ENCODE data around the gene MAPK12.
A peak's percentile ranks its signal among the peaks of the same experiment; 100 is the strongest.

MAPK12 gene

DNA sequence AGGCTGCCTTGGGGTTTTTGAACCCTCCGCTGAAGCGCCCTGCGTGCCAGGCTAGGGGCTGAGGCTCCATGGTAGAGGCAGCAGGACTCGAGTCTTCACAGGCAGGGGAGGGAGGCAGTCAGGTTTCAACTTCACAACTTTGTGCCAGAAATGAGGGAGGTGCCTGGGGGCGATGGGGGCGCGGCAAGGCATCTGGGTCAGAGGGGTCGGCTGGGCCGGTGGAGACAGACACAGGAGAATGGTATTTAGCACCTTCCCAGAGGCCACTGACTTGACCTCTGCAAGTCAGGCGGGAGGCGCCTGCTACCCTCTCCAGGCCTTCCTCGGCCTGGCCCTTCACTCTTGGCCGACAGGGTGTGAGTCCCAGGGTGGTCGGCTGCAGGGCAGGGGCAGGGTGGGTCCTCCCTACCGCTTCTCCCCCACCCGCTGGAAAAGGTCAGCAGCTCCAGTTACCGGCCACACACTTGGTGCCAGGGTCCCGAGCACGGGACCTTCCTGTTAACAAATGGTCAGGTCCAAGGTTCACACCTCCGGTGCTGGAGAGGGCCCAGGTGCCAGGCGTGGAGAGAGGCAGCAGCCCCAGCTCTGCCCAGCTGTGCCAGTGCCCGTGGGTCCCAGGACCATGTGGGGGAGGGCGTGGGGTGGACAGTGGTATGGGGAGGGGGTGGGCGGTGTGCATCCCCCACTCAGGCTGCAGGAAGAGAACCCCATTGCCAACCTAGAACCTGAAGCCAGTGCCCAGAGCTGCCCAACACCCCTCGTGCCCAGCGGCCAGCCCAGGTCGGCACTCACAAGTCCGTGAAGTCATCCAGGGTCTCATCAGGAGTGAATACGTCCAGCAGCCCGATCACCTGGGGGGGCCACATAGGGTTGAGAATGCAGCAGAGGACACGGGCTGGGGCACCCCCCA lies 3.8 kb downstream of the MAPK12 start:
- no peak overlapping the region for H3K27ac ChIP-seq
- H3K4me3 ChIP-seq = no peak overlapping the region

DNA sequence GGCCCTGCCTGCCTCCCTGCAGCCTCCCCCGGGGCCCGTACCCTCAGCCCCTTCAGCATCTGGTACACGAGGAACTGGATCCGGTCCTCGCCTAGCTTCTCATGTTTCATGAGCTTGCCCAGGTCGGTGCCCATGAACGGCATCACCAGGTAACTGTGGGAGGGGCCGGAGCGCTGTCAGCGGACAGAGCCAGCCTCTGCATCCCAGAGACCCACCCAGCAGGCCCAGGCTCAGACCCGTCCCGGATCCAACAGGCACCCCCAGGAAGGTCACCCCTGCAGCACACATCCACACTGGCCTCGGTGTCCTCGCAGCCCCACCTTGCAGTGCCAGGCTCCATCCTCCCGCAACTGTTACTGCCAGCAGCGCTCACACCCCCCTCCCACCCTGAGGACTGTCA lies 4.4 kb downstream of the MAPK12 start:
- no peak overlapping the region for H3K4me3 ChIP-seq
- no peak overlapping the region for H3K27ac ChIP-seq

DNA sequence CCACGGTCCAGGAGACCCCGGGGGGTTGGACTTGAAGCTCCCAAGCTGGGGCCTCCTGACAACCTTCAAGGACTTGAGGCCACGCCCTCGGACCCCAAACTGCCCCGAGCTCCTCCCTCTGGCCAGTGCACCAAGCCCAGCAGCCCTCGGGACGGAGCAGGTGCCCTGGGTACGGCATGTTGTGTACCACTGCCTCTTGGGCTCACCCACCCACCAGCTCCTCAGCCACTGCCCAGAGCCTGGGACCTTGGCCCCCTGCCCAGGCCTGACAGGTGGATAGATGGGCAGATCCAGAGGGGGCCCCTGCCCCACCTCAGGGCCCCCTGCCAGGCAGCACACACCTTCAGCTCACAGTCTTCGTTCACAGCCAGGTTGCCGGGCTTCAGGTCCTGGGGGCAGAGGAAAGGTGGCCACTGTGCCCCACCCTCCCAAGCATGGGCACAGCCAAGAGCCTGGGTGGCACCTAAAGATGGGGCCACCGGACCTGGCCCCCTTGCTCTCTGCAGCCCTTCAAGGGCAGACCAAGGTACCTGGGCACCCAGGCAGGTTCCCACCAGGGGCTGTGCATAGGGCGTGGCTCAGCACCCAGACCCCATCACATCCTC lies 5.1 kb downstream of the MAPK12 start:
- H3K27ac ChIP-seq = no peak overlapping the region
- no peak overlapping the region for H3K4me3 ChIP-seq

DNA sequence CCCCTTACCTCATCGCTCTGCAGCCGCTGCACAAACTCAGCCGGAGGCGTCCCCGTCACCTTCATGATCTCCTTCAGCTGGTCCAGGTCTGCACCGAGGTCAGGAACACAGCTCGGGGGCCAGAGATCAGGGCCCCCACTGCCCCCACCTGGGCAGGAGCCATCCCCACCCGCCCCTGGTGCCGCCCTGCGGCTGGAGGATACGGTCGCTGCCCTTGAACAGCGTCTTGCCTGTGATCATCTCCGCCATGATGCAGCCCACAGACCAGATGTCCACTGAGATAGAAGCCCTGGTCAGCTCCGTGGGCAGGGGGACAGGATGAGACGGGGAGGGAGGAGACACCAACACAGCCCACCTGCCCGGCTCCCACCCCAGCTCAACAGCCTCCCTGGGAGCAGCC lies 5.9 kb downstream of the MAPK12 start:
- Histone ChIP-seq H3K4me3 (no peak overlapping the region), H3K27ac (no peak overlapping the region)

DNA sequence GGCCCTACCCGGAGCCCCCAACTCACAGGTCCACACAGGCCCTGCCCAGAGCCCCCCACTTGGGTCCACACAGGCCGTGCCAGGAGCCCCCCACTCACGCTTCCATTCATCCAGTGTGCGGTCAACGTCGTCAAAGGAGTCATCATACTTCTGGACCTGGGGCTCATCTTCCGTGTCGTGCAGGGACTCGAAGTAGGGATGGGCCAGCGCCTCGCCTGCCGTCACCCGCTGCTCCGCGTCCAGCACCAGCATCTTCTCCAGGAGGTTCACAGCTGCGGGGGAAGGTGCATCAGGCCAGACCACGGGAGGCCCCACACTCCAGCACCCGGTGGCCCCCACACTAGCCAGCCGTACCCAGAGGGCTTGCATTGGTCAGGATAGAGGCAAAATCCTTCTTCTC lies 6.4 kb downstream of the MAPK12 start:
- no peak overlapping the region for H3K27ac ChIP-seq
- no peak overlapping the region for H3K4me3 ChIP-seq

DNA sequence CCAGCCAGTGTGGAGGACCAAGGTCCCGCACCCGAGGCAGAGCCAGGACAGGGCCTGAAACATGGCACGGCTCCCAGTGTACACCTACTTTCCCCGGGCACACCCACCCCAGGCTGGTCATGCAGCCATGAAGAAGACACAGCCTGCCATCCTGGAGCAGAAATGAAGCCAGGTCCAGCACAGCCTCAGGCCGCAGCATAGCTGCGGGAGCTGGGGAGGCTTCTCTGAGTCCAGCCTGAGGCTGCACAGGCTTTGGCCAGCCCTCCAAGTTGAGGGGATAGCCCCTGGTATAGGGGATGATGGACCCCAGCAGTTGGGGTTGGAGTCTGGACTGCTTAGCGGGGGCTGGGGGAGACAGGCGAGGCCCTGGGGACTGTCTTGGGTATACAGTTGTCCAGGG lies 7.5 kb downstream of the MAPK12 start:
- no peak overlapping the region for H3K4me3 ChIP-seq
- no peak overlapping the region for H3K27ac ChIP-seq

DNA sequence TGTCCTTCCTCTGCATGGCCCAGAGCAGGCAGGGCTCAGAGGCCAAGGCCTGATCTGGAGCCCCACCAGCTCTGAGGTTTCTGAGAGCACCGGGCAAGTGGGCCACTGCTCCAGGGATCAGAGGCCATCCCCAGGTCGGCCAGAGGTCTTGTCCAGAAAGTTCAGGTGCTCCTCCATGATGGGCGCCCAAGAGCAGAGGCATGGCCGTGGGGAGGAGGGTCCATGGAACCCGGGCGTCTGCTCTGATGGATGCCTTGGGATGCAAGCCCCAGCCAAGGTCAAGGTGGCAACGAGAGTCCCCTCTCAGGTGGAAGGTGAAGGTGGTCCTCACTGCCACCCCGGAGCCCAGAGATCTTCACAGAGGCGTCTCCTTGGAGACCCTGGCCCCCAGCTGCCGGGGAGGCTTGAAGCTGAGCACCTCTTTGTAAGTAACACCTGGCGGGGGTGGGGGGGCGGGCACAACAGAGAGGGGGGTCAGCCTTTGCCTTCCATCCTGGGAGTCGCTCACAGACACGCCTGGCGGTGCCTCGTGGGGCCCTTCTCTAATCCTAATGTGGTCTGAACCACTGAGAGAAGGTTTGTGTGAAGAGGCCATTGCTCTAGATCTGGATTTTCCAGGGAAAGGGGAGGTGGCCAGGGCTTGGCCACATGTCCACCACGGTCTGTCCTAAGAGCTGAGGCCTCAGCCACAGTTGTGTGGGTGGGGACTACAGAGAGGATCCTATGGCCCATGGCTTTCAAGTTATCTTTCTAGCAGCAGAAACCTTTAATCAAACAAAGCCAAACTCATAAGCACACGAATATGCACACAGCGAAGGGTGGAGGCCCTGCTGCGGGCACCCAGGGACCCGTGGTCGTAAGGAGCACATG lies 8.2 kb downstream of the MAPK12 start:
- Histone ChIP-seq H3K4me3 (no peak overlapping the region), H3K27ac (no peak overlapping the region)

DNA sequence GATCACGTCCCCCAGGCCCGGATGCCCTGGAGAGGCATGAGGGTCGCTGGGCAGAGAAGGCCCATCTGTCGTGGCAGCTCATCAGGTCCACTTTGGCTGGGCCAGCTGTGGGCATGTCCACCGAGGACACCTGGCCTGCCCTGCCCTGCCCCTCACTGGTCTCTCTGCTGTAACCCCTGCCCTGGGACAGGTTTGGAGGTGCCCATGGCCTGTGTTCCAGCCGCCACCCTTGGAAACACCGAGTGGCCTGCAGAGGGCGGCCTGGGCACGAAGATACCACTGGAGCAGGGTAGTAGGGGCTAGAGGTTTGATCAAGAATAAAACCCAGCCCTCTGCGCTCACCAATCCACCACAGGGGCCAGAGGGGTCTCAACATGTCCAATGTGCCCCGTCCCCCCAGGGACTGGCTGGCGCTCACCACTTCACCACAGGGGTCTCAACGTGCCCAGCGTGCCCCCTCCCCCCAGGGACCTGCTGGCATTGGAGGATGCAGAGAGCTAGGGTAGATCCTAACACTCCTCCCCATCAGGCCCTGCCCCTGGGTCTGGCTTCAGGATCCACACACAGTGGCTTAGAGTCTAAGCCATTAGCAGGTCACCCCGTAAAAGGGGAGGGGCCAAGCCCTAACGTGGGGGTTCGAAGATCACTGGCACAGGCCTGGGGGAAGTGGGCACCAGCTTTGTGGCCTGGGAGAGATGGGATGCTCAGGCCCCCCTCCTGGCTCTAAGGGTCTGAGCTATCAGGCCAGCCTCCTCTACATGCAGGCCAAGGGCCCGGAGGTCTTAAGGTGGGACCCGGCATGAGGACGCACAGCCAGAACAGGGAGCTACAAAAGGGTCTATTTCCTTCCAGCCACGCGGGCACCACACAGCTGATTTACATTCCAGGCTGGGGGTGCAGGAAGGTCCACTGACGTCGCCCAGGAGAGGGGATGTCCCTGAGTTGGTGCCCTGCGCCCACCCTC lies 9.1 kb downstream of the MAPK12 start:
- peak overlapping the region in 2 of 7 experiments; percentile 65 to 79 for H3K4me3 ChIP-seq
- H3K27ac ChIP-seq = peak overlapping the region in 12 of 21 experiments; percentile 67 to 89 (median 80)

DNA sequence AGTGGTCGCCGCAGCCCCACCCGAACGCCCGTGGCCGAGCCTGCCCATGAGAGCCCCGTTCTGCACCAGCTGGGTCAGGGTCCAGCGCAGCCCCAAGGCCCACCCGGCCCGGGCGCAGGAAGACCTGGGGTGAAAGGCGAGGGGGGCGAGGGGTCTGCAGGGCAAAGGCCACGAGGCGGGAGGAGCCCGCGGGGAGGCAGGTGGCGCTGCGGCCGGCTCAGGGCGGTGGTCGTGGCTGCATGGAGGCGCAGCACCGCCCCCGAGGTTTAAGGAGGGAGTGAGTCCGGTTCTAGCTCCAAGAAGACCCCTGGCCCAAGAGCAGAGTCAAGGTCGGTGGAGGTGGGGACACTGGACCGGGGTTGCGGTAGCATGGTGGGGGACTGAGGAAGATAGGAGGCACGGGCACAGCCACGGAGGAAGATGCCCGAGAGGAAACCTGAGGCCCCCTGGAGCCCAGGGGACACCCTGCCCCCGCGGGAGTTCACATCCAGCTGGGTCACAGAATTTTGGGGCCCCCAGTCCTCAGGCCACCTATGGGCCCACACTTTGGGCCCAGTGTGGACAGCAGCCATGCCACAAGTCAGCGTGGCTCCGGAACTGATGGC lies 9.9 kb downstream of the MAPK12 start:
- peak overlapping the region in 19 of 21 experiments; percentile 9 to 91 (median 80) for H3K27ac ChIP-seq
- peak overlapping the region; percentile 51 to 79 (median 65) for H3K4me3 ChIP-seq

DNA sequence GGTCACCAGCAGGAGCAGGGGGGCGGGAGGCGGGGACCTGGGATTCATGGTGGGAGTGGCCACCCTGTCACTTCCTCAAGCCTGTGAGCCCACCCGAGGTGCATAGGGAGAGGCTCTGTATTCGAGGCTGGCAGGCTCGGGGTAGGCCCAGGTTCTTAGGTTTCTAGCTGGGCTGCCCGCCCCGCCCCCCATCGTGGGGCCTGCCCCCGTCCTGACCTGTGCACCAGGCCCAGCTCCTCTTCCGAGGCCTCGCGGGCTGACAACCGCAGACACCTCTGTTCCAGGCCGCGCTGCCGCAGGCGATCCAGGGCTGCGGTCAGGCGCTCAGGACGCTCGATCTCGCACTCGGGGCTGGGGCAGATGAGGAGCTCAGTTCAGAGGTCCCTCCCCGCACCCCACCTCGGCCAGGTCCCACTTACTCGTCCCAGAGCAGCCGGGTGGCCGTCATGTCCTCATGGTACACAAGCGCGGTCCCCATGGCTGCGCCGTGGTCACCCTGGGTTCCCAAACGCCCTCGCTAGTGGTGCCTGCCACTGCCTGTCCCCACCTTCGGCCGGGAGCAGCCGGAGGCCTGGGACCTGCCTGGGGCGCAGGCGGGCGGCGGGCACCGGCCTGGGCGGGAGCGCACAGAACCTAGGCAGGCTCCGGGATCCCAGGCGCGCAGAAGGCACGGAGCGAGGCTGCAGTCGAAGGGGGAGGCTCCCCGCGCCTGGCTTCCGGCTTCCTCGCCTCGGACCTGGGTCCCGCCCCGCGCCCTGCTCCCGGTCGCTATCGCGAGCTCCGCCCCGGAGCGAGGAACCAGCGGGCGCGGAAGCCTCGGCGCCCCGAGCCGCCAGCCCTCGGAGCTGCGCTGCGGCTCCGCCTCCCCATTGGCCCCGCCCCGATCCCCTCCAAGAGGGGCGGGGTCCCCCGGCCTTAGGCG lies 10.7 kb downstream of the MAPK12 start, which contains the start of gene HDAC10:
HDAC10 (minus strand) TSS at position 711 of the 922 bp plus-strand sequence; CDS start at position 478, 233 bp downstream.
- peak within 1 kb of the TSS in 20 of 21 experiments; percentile 45 to 91 (median 78) for H3K27ac ChIP-seq
- peak within 1 kb of the TSS; percentile 51 to 79 (median 65) for H3K4me3 ChIP-seq

DNA sequence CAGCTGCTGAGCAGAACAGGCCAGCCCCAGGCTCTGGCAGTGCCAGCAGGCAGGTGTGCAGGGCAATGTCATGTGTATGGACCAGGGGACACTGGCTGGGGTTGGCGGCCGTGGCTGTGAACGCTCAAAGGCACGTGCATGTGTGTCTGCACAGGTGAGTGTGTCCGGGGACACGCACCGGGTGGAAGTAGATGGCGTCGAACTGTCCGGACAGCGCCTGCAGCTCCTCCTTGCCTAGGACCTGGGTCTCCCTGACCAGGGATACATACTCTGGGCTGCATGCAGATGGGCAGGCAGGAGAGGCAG lies 11.3 kb downstream of the MAPK12 start:
- Histone ChIP-seq H3K27ac (peak overlapping the region in 13 of 21 experiments; percentile 45 to 91 (median 81)), H3K4me3 (peak overlapping the region; percentile 51 to 79 (median 65))

DNA sequence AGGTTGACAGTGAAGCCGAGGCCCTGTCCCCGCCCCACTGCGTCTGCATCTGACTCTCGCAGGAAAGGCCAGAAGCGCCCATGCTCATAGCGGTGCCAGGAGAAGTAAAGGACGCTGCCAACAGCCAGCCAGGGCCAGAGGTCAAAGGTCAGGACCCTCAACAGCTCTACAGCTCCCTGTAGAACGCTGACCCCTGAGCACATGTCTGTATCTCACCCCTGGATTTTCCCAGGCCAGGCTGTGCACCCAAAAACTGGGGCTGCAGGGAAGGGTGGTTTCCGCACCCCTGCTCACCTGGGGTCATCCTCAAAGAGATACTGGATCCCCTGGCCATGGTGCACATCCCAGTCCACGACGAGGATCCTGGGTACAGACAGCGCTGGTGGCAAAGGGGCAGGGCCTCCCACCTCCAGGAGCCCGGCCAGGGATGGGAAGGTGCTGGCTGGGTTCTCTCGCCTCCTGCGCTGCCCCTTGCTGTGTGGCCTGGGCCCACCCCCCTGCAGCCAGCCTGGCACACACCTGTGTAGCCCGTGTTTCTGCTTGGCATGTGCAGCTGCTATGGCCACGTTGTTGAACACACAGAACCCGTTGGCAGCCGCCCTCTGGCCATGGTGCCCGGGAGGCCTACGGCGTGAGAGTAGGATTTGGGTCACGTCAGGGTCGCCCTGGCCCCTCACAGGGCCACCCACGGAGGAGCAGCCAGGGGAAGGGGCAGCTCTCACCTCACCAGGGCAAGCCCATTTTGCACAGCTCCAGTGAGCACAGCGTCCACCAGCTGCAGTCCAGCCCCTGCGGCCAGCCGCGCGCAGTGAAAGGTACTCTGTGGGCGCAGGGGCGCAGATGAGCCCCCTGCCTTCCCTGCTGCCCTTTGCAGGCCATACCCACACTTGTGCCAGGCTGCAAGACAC lies 11.9 kb downstream of the MAPK12 start:
- Histone ChIP-seq H3K27ac (peak overlapping the region in 2 of 21 experiments; percentile 84 to 91), H3K4me3 (peak overlapping the region in 3 of 7 experiments; percentile 51 to 72 (median 64))

DNA sequence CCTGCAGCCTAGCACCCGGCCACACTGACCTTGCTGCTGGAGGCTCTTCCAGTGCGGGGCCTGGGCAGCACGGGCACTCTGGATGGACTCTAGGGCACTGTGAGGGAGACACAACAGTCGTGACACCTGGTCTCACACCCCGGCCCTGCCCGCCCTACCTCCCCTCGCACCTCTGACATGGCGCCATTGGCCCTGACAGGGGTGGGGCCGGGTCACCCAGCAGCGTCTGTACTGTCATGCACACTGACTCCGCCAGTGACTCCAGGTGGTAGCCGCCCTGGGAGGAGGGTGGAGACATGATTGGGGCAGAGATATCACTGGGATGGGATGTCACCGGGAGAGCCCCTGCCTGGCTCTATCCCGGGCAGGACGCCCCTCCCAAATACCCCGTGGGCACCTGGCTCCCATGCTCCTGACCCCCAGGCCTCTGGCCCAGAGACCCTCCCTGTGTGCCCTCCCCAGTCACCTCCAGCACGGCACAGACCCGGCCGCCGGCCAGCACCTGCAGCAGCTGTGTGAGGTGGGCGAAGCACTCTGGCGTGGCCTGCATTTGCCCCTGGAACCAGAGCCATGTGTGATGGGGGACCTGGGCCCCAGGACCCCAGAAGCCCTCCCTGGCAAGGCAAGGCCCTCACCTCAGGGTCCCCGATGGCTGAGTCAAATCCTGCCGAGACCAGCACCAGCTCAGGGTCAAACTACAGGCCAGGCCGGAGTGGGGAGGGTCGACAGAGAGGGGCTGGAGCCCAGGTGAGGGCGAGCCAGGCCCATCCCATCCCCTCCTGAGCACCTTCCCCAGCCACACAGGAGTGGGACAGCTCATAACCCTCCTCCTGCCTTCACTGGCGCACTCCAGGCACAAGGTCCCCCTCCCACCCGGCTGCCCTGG lies 13.0 kb downstream of the MAPK12 start:
- Histone ChIP-seq H3K4me3 (no peak overlapping the region), H3K27ac (peak overlapping the region in 5 of 21 experiments; percentile 8 to 91 (median 31))

DNA sequence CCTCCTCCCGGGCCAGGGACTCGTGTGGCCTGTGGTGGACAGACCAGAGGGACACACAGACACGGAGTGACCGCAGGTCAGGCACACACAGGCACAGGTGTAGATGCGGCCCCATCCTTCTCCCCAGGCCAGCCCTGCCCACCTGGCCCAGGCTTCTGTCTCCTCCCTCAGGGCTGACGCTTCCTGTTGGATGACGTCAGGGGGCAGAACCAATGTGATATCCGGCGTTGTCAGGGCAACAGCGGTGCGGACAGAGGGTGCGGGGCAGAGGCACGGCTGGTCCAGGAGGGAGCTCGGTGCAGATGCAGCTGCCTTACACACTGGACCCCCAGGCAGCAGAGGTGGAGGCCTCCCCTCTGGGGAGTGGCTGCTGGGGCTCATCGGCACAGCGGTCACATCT lies 13.7 kb downstream of the MAPK12 start:
- Histone ChIP-seq H3K4me3 (no peak overlapping the region), H3K27ac (peak overlapping the region in 4 of 21 experiments; percentile 16 to 91 (median 40))
